Measurements from ENCODE around the gene SKIC8.
A peak's percentile ranks its signal among the peaks of the same experiment; 100 is the strongest.

Gene SKIC8

DNA sequence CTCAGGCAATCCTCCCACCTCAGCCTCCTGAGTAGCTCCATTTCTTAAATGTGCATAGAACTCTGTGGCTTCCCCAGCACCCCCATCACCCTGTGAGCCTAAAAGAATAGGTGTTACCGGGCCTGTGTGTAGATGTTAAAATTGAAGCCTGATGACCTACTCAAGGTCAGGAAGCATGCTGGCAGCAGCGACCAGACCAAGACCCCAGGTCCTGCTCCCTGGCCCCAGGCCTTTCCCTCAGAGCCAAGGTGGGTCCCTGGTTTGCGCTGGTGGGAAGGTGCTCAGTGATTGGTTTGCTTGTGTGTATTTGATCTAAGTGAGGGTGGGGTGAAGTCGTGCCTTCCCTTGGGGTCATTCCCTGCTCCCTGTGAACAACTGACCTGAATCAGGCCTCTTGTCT is 22.4 kb upstream of the SKIC8 start:
- no peak for DNase-seq

DNA sequence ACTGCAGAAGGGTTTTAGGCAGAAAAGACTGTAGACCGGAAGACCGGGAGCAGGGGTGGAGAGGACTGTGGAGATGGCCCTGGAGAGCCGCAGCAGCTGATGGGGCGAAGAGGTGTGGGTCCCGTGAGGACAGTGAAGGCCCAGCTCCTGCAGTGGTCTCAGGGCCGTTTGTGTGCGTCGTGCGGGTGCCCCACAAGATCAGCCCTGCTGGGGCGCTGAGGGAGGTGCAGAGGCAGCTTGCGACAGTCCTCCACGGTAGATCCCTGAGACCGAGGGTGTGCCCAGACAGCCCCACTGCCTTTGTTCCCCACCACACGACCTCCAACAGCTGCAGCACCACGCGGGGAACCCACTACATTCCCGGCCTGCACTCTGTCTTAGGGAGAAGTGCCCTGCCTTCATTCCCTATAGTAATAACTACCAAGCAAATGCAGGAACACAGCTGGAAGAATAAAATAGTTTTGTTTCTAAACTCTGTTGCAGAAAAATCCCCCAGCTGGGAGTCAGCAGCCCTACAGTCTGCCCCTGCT is 21.7 kb upstream of the SKIC8 start:
- no peak for DNase-seq

DNA sequence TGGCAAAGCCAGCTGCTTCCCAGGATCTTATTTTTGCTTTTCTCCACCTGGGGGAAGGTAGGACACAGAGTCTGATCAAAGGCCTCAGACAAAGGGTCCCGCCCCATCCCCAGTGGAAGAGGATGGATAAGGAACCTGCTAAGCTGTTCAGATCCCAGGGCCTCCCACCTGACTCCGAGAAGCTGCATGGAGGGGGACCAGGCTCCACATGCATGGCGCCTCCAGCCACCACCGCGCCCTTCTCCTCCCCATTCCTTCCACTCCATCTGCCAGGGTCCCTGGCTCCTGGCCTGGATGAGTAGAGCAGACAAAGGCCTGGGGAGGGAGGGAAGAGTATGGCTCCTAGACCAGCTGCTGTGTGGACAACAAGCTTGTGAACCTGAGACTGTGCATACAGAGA is 20.8 kb upstream of the SKIC8 start:
- DNase-seq = no peak

DNA sequence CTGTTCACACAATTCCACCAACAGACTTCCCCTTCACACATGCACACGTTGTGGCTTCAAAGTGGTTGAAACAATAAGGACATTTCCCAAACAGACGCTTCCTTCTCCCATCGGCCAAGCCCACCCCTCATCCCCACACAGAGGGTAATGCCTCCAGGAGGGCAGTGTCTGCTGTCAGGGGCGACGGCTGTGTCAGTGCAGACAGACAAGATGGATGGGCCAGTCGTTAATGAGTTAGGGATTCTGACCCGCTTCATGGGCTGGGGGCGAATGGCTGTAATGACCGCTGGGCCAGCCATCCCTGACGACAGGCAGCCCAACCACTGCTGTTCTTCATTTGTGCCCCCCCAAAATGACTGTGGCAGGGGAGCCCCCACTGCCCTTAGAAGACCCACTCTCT is 20.2 kb upstream of the SKIC8 start:
- DNase-seq = no peak

DNA sequence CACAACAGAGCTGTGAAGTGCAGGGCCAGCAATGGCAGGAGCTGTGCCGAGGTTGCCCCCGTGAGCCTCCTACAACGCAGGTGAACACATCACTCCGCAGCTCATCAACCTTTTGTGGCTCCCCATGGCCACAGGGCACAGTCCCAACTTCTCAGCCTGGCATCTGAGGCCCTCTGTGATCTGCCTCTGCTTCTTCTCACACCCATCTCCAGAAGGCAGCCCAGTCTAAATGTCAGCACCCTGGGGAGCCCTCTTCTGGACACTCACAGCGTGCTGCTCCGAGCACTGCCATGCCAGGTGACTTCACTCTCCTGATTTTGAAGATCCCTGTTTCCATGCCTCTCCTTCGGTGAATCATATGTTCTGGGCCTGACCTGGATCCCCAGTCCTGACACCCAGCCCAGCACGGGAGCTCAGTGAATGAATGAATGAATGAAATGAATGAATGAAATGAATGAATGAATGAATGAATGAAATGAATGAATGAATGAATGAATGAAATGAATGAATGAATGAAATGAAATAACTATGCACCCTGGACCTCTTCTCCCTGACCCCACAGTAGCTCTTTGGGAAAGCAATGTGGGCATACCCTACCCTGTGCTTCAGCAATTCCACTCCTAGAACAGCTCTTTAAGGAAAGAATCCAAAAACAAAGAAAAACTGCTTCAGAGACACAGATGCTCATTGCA is 17.9 kb upstream of the SKIC8 start:
- DNase-seq = no peak

DNA sequence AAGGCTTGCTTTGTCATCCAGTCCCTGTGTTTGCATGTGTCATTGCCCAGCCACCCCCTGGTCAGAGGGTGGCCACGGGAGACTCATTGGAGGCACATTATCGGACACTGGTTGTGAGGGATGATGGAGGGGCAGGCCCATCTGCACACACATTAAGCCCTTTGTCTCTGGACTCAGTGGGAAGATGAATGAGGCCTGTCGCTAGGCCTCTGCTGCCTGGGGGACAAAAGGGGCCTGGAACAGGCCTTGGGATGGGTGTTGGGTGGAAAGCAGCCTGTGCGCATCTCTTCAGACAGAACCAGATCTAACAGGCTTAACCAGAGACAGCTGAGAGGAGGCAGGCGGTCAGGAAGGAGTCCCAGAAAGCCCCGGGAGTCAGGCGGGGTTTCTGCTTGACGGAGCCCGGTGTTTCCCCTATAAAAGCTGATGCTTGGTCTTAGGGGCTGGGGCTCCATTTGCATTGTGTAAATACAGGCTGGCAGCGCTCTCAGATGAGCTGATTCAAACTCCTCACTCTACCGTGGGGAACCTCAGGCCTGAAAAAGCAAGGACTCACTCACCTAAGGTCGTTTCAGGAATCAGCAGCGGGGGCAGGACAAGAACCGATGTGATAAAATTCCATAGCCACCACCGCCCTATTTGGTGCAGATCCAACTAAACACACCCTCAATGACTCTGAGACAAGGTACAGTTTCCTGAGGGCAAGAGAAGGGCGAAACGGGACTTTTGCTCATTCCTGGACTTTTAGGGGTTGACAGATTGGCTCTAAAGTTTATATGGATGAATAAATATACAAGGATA is 17.1 kb upstream of the SKIC8 start:
- no peak for DNase-seq

DNA sequence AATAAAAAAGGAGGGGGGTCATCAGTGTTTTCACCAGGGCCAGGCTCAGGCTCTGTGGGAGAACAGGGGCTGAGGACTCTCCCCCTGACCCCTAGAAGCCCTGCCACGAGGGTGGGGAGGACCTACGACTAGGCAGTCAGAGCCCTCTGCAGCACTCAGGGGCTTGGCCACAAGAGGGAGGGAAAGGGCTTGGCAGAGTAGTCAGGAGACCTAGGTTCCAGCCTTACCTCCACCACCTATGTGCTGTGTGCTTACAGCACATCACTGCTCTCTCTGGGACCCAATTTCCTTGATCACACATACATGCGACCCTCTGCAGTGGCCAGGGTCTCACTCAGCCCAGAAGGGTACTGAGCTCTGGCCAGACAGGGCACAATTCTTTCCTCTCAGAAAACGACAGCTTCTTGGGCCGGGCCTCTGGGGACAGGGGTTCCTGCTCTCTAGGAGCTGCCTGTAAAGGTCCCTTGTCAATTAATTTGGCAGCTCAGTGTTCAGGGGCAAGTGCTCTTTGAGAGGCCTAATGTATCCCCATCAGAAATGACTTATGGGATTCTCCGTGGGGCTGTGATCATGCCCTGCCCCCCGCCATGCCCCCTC is 16.4 kb upstream of the SKIC8 start:
- no peak for DNase-seq

DNA sequence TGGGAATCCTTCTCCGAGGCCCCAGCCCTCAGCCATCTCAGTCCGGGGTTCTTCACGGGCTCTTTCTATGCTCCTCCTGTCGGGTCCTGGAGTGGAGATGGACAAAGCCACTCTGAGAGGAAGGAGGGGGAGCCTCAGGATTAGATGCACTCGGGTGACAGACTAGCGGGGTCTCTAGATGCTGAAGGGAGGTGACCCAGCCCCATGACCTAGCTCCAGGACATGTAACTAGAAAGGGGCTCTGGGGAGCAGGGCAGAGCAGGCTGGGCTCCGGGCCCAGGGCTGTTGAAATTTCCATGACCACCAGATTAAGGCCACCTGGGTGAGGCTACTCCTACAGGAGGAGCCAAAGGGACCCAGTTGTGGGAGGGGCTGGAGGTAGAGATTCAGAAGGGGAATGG is 14.8 kb upstream of the SKIC8 start:
- DNase-seq = no peak

DNA sequence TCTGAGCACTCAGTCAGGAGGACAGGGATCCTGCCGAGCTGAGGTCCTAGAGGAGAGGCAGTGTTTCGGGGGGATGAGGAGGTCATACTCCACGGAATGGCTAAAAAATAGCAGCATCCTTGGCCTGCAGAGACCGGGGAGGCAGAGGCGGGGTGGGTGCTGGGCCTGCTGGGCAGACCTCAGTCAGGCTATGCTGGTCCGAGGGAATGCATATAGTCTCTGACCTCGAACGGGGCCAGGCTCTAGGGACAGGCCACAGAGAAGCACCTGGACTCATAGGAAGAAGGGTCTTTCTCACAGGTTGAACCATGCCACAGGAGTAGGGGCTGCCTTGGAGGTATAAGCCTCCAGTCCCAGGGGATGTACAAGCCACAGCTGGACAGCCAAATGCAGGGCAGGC is 14.0 kb upstream of the SKIC8 start:
- DNase-seq = no peak

DNA sequence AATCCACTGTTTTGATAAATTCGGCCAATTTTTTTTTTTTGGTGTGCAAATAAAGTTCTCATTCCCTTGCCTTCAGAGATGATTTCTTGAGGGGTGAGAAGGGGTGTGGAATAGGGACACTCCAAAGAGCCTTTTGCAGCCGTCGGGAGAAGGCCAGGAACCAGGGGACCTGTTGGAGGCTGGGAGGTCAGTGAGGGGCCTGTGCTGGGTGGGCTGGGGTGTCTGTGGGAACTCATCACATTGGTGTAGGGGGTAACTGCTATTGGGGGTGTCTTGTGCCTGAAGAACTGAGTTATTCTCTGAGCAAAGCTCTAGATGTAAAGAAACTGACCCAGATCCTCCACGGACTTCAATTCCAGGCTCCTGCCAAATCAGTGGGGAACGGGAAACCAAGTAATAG is 13.5 kb upstream of the SKIC8 start:
- no peak for DNase-seq

DNA sequence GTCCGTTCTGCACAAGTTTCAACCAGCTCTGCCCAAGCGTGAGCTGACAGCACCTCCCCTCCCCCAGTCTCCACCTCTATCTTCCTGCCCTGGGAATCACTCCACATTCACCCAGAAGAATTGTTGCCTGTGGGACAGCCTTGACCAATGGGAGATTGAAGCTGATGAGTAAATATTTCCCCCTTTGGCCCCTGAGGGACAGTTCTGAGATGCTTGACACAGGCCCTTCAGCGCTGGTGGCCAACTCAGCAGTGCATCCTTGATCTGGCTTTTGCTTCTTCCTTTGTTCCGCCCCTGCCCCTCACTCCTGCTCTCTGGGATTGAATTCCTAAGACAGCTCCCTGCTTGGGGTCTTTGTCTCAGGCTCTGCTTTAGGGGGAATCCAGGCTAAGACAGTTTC is 13.1 kb upstream of the SKIC8 start:
- DNase-seq = no peak

DNA sequence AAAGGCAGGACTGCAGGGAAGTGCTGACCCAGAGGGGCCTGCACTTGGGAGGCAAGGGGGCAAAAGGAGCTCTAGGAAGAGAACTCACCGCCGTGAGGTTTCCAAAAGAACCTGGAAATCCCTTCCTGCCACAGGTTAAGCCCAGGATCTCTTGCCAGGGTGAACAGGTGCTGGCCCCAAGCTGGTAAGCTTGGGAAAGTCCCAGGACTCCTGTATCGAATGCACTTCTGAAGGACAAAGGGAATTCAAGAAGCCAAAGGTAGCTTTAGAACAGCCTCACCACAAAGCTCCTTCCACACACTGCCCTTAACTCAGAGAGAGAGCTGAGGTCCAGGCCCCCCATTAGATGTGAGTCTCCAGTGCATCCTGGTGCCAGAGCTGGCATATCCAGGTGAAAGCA is 11.9 kb upstream of the SKIC8 start:
- no peak for DNase-seq

DNA sequence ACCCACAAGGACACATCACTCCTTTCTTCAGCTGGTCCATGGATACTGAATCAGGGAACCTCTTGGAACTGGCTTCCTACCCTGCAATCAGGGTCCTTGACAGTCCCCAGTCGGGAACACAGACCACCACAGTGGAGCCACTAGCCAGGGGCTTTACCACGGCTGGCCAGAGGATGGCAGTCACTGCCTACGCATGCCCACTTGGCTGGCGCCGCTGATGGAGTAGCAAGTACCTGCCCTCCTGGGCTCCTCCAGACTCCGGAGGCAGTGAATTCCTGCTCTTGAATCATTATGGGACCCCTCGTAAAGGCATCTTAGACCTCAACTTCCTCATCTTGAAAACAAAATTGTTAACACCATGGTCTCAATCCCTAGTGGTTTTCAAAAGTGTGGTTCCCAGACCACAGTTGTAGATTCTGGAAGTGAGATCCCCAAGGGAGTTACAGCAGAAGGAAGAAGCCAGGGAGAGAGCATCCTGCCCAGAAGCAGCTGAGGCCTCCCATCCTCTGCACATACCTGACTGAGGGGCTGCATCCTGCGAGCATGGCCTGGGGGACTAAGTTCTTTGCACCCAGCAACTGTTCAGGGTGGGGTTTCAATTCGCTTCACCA is 9.1 kb upstream of the SKIC8 start:
- peak; percentile 33 for DNase-seq

DNA sequence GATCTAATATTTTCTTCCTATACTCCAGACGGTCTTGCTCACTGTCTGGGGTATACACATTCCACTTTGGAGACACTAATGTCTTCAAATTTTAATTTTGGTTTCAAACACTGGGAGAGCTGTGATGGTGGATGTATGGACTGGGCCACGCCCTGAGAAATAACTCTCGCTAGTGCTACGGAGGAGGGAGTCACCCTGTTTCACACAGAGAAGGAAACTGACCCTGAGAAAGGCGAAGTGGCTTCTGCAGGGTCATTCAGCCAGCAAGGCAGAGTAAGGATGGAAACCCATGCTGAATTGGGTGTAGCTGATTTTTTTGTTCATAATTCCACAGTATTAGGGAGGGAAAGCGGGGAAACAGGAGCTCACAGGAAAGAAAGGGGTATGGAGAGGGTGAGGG is 8.6 kb upstream of the SKIC8 start:
- no peak for DNase-seq

DNA sequence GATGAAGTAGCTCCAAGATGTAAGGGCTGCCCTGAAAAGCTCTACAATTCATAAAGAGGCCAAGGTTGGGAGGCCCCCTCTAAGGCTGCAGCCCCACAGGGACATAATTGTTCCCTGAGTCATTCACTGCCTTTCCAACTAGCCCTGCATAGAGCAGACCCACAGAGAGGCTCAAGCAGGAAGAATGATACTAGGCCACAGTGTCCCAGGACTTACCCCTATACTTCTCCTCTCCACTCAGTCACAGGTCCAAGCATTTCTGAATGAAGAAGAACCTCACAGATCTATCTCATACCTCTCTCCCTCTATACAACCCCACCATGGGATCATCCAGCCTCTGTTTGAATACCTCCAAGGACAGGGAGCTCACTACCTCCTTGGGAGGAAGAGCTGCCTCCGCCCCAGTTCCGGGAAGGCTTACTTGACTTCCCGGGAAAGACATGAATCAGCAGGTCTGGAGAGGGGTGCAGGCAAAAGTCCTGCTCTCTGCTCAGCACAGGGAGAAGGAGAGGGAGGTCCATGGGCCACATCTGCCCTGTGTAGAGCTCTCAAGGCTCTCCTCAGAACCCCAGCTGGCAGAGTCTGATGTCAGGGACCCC is 6.9 kb upstream of the SKIC8 start:
- no peak for DNase-seq

DNA sequence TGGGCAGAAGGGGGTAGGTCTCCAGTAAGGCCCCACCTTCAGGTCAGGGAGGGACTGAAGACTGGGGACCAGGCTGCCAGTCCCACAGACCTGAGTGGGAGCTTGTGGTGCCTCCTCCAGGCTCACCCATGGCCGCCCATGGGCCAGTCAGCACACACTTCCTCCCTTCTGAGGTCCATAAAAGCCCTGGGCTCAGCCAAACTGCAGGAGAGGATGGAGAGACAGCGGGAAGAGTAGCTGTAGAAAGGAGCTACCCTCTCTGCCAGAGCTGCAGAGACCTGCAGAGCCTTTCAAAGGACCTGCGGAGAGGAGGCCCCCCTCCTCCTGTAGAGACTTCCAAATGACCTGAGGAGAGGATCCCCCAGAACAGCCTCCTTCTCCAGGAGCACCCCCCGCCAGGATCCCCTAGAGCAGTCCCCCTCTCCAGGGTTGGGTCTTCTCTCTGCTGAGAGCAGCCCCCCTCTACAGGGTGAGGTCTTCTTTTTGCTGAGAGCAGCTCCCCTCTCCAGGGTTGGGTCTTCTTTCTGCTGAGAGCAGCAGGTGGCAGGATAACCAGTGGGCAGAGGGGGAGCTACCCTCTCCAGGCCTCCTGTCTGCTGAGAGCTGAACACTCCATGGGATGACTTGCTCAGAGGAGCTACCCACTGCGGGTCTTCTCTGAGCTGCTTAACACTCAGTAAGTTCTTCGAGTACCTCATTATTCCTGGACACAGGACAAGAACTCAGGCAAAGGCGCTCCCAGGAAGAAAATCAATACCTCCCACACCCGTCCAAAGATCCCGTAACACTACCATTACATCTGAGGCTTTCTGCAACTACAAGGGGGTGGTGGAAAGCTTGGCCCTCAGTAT is 5.0 kb upstream of the SKIC8 start:
- DNase-seq = no peak

DNA sequence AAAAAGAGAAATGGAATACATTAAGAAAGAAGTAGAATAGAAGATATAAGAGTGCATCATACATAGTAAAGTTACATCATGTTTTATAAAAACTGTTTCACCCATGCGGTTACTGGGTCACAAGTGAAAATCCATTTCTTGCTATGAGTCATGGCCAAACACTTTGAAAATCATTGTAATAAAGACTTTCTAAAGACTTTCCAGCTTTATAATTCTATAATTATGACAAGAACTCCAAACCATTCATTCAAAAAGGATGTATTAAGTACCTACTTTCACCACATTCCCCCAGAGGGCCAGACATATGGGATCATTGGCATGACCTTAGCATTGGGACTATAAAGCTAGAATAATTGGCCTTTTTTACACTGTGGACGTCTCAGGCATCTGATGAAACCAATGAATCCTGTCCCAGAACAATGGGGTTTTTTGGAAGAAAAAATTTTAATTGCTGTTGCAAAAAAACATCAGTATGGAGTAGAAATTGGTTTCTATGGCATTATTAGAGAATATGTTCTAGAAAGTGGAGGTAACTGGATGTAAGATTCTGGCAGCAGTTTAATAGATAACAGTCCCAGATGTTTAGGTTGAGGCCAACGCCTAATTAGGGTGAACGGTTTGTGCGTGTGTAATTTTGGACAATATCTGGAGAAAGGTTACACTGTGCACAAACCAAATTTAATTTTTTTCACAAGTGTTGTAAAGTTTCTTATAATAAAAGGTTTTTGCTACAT is 3.3 kb upstream of the SKIC8 start:
- DNase-seq = no peak

DNA sequence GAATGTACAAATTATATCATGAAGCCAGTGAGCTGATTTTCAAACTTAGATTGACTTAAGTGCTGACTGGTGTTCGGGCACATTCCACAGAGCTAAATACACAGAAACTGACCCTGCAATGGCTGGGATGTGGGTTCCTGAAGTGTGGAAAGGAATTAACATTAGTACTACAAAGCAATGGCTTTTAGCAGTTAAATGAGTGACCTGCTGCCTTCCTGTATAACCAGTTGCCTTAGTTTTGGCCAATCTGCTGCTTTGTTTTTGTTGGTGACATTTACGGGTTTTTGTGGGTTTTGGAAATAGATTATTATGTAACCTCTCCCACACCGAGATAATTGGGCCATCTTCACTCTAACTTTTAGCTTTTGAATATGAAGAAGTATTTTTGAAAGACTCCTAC is 2.4 kb upstream of the SKIC8 start:
- DNase-seq = no peak

DNA sequence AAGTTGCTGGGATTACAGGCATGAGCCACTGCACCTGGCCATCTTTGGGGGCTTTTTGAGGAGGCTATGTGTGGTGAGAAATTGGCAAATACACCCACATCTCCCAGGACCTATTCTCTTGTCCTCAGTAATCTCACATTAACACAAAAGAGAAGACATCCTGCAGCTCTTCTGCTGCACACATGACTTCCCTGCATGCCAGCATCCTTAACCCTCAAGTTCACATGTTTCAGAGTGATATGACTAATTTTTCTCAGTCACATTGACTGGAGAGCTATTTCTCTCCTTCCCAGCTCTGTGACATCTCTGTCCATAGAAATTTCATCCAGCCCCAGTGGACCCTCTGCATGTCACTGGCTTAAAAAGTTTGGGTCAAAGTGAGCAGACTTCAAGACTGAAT is 1.9 kb upstream of the SKIC8 start:
- DNase-seq = no peak

DNA sequence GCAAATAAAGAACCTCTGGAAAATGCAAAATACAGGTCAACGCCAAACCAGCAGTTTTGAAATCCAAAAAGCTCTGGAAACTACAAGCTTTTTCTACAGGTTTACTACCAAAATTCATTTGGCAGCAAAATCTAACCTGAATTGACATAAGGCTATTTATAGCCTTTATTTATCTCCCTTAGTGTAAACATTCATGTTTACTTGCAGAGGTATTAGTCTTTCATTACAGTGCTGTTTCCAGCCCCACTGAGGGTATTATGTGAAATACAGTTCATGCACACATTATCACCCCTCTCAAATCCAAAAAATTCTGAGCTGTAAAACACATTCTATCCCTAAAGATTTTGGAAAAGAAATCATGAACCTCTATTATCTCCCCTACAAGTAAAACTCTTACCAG is 7.2 kb downstream of the SKIC8 start:
- no peak for DNase-seq

DNA sequence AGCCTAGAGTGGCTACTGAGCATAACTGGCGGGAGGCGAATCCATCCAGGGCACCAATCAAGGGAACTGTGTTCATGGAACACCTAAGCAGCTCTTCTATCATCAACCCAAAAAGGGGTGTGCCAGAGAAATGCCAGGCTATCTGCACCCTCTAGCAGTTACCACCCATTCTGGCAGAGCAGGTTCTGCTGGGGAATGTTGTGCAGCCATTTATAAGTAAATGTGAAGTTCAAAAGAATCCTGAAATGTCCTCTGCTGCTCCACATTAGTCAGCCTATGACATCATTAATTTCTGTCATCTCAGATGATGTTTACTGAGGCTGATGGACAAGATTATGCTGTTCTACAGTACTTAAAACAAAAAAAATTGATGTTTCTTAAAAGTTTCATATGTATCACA is 7.7 kb downstream of the SKIC8 start:
- no peak for DNase-seq

DNA sequence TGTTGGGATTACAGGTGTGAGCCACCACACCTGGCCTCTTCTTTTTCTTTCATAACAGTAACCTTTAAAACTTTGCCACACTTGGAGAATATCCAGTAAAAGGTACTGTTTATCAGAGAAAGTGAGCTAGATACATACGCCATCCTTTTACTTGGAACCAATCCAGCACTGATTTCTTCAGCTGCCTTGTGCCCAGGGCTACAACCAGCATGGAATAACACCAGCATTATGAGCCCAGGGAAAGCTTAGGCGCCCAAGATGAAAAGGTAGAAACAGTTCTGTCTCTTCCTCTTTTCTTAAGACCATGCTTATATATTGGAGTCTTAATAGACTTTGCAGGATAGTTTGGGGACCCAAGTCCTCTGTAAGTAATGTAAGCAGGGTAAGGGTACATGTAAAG is 8.4 kb downstream of the SKIC8 start:
- DNase-seq = no peak
